B cell (primary cell): ENCODE results near the gene NAT10. TPM values are rescaled to one million over a fixed set of nuclear protein-coding genes. Genes with fewer than 3 reads are reported as not detected.
"Not testable (repeated sequence)": the region's sequence is repeated elsewhere in the genome, so short reads cannot be mapped to it uniquely, and the experiment has no call there.

Experiments used
- ATAC-seq: fragments of 200-7000 bp; cut with Tn5 transposase; one replicate; pipeline ENCODE4 v1.10.0; 2021; ENCODE audit warnings: low read depth, mild to moderate bottlenecking, moderate number of reproducible peaks, moderate library complexity
- CTCF ChIA-PET: fragments of 350-600 bp; sonication (Branson Sonifier 250); formaldehyde crosslinking; loops from one replicate; lab custom pipeline; 2021; ENCODE audit warnings: antibody characterized with exemption, inconsistent platforms; lab: Charles Lee
- POLR2A ChIA-PET: fragments of 350-600 bp; sonication (Branson Sonifier 250); formaldehyde crosslinking; loops from one replicate; lab custom pipeline; 2021; ENCODE audit warnings: antibody characterized with exemption; lab: Charles Lee
- DNase-seq: peaks from one replicate; pipeline ENCODE4 v3.0.0; 2013
- H2AFZ ChIP-seq: 2 replicates; pipeline ENCODE4 v1.6.1; 2012; ENCODE audit warnings: mild to moderate bottlenecking, low read depth, low read length; ENCODE audit not compliant: insufficient read depth, poor library complexity, severe bottlenecking
- H3K27ac ChIP-seq, 2 donors: 1 replicate in 1 of 2; 2 replicates in 1 of 2; pipeline ENCODE4 v1.5.1; 2012 to 2013; ENCODE audit warnings: low read length in 2 of 2, mild to moderate bottlenecking in 2 of 2, moderate library complexity in 1 of 2
- H3K27me3 ChIP-seq, 4 experiments: fragments of 200-600 bp in 1 of 4; sonication (generic) in 1 of 4; replicated peaks in 1 of 4; 1 replicate in 2 of 4; 2 replicates in 2 of 4; pipeline versions ENCODE4 v1.6.1 to v1.7.0; 2013 to 2016; ENCODE audit warnings: low read length in 3 of 4, mild to moderate bottlenecking in 2 of 4, mixed read lengths in 1 of 4, moderate library complexity in 1 of 4; ENCODE audit not compliant: insufficient read depth in 4 of 4, control insufficient read depth in 3 of 4; ENCODE audit errors: control extremely low read depth in 1 of 4
- H3K36me3 ChIP-seq, 2 experiments: replicated peaks in 1 of 2; 1 replicate in 1 of 2; 2 replicates in 1 of 2; pipeline versions ENCODE4 v1.6.1 to v1.7.1; 2013; ENCODE audit warnings: low read length in 1 of 2; ENCODE audit not compliant: insufficient read depth in 2 of 2, control insufficient read depth in 1 of 2; ENCODE audit errors: control extremely low read depth in 1 of 2, extremely low read depth in 1 of 2
- H3K4me1 ChIP-seq, 2 donors: fragments of 200-600 bp in 1 of 2; sonication (generic) in 1 of 2; 1 replicate in 1 of 2; 2 replicates in 1 of 2; pipeline versions ENCODE4 v1.5.1 to v1.6.1; 2013 to 2017; ENCODE audit warnings: low read length in 2 of 2; ENCODE audit not compliant: control insufficient read depth in 2 of 2, insufficient read depth in 2 of 2
- H3K4me2 ChIP-seq: replicated peaks from 2 replicates; pipeline ENCODE3; 2012; ENCODE audit warnings: mild to moderate bottlenecking, low read depth, low read length; ENCODE audit not compliant: poor library complexity, severe bottlenecking
- H3K4me3 ChIP-seq, 5 experiments: fragments of 200-600 bp in 1 of 5; sonication (generic) in 1 of 5; 1 replicate in 3 of 5; 2 replicates in 2 of 5; pipeline versions ENCODE4 v1.5.1 to v1.7.0; 2011 to 2016; ENCODE audit warnings: low read length in 4 of 5, mild to moderate bottlenecking in 4 of 5, low read depth in 2 of 5, control low read depth in 1 of 5, moderate library complexity in 1 of 5; ENCODE audit not compliant: insufficient read depth in 1 of 5; ENCODE audit errors: control extremely low read depth in 1 of 5, extremely low read depth in 1 of 5
- H3K79me2 ChIP-seq: fragments of 200-600 bp; sonication (generic); one replicate; pipeline ENCODE4 v1.6.0; 2016; ENCODE audit warnings: low read length; ENCODE audit not compliant: control insufficient read depth, insufficient read depth
- H3K9ac ChIP-seq: fragments of 200-600 bp; sonication (generic); 2 replicates; pipeline ENCODE4 v1.6.1; 2017; ENCODE audit warnings: mild to moderate bottlenecking, low read length, moderate library complexity
- H3K9me3 ChIP-seq, 3 donors: one replicate each; pipeline versions ENCODE4 v1.6.1 to v1.7.1; 2013; ENCODE audit warnings: low read length in 2 of 3; ENCODE audit not compliant: control insufficient read depth in 2 of 3, insufficient read depth in 1 of 3; ENCODE audit errors: control extremely low read depth in 1 of 3
- H4K20me1 ChIP-seq: 2 replicates; pipeline ENCODE4 v1.6.0; 2012; ENCODE audit warnings: mild to moderate bottlenecking, low read length; ENCODE audit not compliant: insufficient read depth, control insufficient read depth, poor library complexity, severe bottlenecking
- H3K27ac Mint-ChIP-seq: one replicate; pipeline ENCODE4 v1.8.0; 2021; ENCODE audit warnings: mixed read lengths
- H3K27me3 Mint-ChIP-seq: one replicate; pipeline ENCODE4 v1.8.0; 2021; ENCODE audit warnings: mixed read lengths
- H3K4me1 Mint-ChIP-seq: one replicate; pipeline ENCODE4 v1.8.0; 2021; ENCODE audit warnings: mixed read lengths
- H3K4me3 Mint-ChIP-seq: one replicate; pipeline ENCODE4 v1.8.0; 2021; ENCODE audit warnings: mixed read lengths
- H3K9me3 Mint-ChIP-seq: one replicate; pipeline ENCODE4 v1.8.0; 2022; ENCODE audit warnings: mixed read lengths; ENCODE audit not compliant: insufficient read depth
- EZH2 ChIP-seq: IDR thresholded peaks from 2 replicates; pipeline ENCODE4 v1.6.1; 2012; ENCODE audit warnings: borderline replicate concordance, low read depth, mild to moderate bottlenecking, moderate library complexity, low read length; ENCODE audit not compliant: insufficient read depth, poor library complexity, severe bottlenecking
- WGBS: methylation state at CpG from one replicate; pipeline ENCODE4 v1.1.5; 2013; ENCODE audit warnings: missing lambda C conversion rate; ENCODE audit not compliant: insufficient coverage; 5-methylcytosine and 5-hydroxymethylcytosine counted together
- intact Hi-C: fragments of 100-400 bp; cut with micrococcal nuclease; formaldehyde crosslinking; loops from one replicate; pipeline ENCODE4 v1.10.0; 2022
- polyA plus RNA-seq: library from polyadenylated mRNA; depleted of rRNA; stranded (reverse); fragments of >200 nt; gene quantifications from 2 replicates; pipeline ENCODE4 v1.2.3, GENCODE V29; 2012
- total RNA-seq, 2 donors: library from RNA; stranded (reverse); fragments of 120-200 nt in 1 of 2; gene quantifications; 1 replicate in 1 of 2; 2 replicates in 1 of 2; pipeline versions ENCODE4 v1.2.3 to v1.2.4, GENCODE V29; 2013 to 2022
- TF ChIP-seq, protein P1 (sequence below): fragments of 200-600 bp; IDR thresholded peaks from one replicate; pipeline ENCODE4 v1.8.0; 2022; ENCODE audit warnings: antibody characterized with exemption, mild to moderate bottlenecking

NAT10 gene
- total and polyA plus RNA-seq, 2 donors (not counting 1 experiment from before 2014, with no cell fraction given): 24.9 to 73.5 TPM

DNA sequence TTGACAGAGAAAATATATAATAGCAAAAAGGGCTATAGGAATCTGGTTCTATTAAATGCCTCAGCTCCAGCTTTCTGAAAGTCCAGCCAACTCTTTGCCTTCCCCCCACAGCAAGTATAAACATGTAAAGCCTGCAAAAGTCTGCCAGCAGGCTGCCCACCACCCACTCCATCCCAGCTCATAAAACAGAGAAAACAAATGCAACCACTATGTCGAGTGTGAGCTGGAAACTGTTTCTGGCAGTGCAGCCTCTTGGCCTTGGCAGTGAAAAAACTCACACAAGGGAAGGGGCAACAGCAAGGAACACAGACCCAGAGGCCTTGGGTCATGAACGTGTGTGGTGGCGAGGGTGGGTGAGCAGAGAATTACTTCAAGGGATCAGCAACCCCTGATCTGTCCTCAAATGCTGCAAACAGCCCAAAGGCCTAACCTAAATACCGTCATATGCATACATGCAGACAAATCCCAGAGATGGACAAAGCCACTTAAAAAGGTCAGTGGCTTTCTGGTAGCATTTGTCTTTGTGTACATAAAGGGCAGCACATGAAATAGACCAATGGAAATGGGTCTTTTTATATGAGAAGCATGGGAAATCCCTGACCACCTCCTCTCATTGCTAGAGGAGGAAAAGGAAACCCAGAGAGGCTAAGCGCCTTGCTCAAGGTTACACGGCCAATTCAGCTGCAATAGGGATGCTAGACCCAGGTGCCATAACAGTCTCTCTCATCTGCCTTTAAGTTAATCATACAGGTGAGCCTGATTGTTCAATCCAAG is 74.8 kb downstream of the NAT10 start:
- no peak for TF ChIP-seq EZH2
- TF ChIP-seq, protein P1, sequence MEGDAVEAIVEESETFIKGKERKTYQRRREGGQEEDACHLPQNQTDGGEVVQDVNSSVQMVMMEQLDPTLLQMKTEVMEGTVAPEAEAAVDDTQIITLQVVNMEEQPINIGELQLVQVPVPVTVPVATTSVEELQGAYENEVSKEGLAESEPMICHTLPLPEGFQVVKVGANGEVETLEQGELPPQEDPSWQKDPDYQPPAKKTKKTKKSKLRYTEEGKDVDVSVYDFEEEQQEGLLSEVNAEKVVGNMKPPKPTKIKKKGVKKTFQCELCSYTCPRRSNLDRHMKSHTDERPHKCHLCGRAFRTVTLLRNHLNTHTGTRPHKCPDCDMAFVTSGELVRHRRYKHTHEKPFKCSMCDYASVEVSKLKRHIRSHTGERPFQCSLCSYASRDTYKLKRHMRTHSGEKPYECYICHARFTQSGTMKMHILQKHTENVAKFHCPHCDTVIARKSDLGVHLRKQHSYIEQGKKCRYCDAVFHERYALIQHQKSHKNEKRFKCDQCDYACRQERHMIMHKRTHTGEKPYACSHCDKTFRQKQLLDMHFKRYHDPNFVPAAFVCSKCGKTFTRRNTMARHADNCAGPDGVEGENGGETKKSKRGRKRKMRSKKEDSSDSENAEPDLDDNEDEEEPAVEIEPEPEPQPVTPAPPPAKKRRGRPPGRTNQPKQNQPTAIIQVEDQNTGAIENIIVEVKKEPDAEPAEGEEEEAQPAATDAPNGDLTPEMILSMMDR: no peak
- DNase-seq: no peak
- Histone ChIP-seq H3K27ac (no peak overlapping the region), H3K9ac (no peak overlapping the region), H3K27me3 (no peaks in the 10 kb centered on the region), H3K36me3 (no peaks in the 10 kb centered on the region), H3K4me2 (no peak overlapping the region), H3K9me3 (no peaks in the 10 kb centered on the region), H3K4me1 (no peaks in the 10 kb centered on the region), H3K79me2 (no peaks in the 10 kb centered on the region), H3K4me3 (no peak overlapping the region), H2AFZ (no peak overlapping the region), H4K20me1 (no peaks in the 10 kb centered on the region)
- ChIA-PET POLR2A (no interaction called here), CTCF (interaction anchor here (1.9 kb wide), 1 partner anchor 178 kb away, joined by 9 read pairs; the partner anchor contains the start of gene ABTB2)
- intact Hi-C loops: no loop called here
- Mint-ChIP-seq H3K9me3 (no peaks in the 10 kb centered on the region), H3K4me1 (no peaks in the 10 kb centered on the region), H3K27me3 (no peaks in the 10 kb centered on the region), H3K27ac (no peak overlapping the region), H3K4me3 (no peak overlapping the region)
- ATAC-seq: no peak
- WGBS: 88% methylated on average over 3 of the region's 6 CpGs

DNA sequence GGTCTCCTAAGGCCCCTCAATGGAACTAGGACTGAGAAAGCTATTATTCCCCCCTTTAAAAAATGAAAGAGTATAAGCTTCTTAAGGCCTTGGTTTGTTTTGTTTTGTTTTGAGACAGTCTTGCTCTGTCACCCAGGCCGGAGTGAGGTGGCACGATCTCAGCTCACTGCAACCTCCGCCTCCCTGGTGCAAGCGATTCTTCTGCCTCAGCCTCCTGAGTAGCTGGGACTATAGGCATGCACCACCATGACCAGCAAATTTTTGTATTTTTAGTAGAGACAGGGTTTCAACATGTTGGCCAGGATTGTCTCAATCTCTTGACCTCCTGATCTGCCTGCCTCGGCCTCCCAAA is 75.4 kb downstream of the NAT10 start:
- 78% methylated on average over 5 of the region's 5 CpGs for WGBS
- H3K9ac ChIP-seq, H3K27me3 ChIP-seq, ATAC-seq, H3K36me3 ChIP-seq, DNase-seq, H2AFZ ChIP-seq, POLR2A ChIA-PET, H3K4me1 Mint-ChIP-seq, H3K27me3 Mint-ChIP-seq, H3K27ac ChIP-seq, H3K4me3 ChIP-seq, H3K4me2 ChIP-seq, H3K27ac Mint-ChIP-seq, intact Hi-C loops, H4K20me1 ChIP-seq, H3K79me2 ChIP-seq, H3K9me3 ChIP-seq, H3K4me1 ChIP-seq, H3K4me3 Mint-ChIP-seq, H3K9me3 Mint-ChIP-seq: not testable (repeated sequence)
- CTCF ChIA-PET: interaction anchor here (1.5 kb wide), 1 partner anchor 8 kb away, joined by 3 read pairs; no protein-coding TSS in a partner anchor
